GM19397 (cell line): Measurements from ENCODE around the gene HOXC13.

Experiments
- ATAC-seq: cut with Tn5 transposase; IDR thresholded peaks from one replicate; pipeline ENCODE4 v1.9.1; 2021; ENCODE audit warnings: mild to moderate bottlenecking, moderate library complexity; ENCODE audit not compliant: unreplicated experiment

HOXC13 gene

GRCh38 chr12:53938326-53939140, at the start of gene HOXC13:
Gene HOXC13 (plus strand): TSS chr12:53938831. CDS start chr12:53938907, 76 bp downstream.
- no peak for ATAC-seq

- ATAC-seq: no peak
These were observed 48.5 kb upstream of the HOXC13 start for GRCh38 chr12:53890081-53890480.

GRCh38 chr12:53892762-53893395, 45.8 kb upstream of the HOXC13 start:
- ATAC-seq: no peak

- no peak for ATAC-seq
These were observed 39.4 kb upstream of the HOXC13 start for GRCh38 chr12:53899230-53899629.

GRCh38 chr12:53907103-53907502, 31.5 kb upstream of the HOXC13 start:
- no peak for ATAC-seq

GRCh38 chr12:53916788-53917655, 21.6 kb upstream of the HOXC13 start:
- ATAC-seq: no peak

- ATAC-seq: no peak
These were observed 13.9 kb upstream of the HOXC13 start for GRCh38 chr12:53924521-53925405.

GRCh38 chr12:53927220-53928029, 11.2 kb upstream of the HOXC13 start:
- no peak for ATAC-seq

GRCh38 chr12:53928054-53928835, 10.4 kb upstream of the HOXC13 start:
- ATAC-seq: no peak

GRCh38 chr12:53929527-53929926, 9.1 kb upstream of the HOXC13 start:
- no peak for ATAC-seq

GRCh38 chr12:53930591-53931255, 7.9 kb upstream of the HOXC13 start:
- ATAC-seq: no peak

- ATAC-seq: no peak
These were observed 6.6 kb upstream of the HOXC13 start for GRCh38 chr12:53931844-53932581.

- ATAC-seq: no peak
These were observed 5.7 kb upstream of the HOXC13 start for GRCh38 chr12:53932915-53933314.

GRCh38 chr12:53935383-53936341, 3.0 kb upstream of the HOXC13 start:
- ATAC-seq: no peak

GRCh38 chr12:53937099-53937498, 1.5 kb upstream of the HOXC13 start:
- no peak for ATAC-seq

- no peak for ATAC-seq
These were observed 870 bp upstream of the HOXC13 start for GRCh38 chr12:53937596-53938325.
